Measurements from ENCODE around the gene RAB10.

DNA sequence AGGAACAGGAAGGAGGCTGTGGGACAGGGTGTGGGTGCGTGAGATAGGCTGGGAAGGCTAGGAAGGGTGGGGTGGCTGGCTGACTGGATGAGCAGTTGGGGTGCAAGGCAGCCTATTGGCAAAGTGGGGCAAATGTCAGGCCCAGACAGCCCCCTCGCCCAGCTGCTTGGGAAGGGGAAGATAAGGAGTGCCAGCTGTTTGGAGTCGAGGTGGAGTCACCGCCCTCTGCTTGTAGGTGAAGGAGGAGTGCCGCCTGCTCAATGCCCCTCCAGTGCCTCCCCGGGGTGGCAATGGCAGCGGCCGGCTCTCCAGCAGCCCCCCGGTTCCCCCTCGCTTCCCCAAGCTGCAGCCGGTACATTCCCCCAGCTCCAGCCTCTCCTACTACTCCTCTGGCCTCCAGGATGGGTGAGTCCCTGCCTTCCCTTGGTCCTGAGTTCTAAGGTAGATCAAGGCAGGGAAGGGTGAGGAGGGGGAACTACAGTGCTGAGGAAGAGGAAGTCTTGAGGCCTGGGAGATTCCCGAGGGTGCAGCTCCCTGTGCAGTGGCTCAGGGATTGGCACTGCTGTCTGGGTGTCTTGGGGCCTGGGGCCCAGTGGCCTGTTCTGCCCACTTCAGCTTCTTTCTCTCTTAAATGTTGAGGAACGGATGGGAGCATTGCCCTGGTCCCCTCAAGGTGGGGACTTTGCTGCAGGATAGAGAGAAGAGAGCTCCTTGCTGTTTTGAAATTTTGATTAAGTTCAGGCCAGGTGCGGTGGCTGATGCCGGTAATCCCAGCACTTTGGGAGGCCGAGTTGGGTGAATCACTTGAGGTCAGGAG lies 152.3 kb downstream of the RAB10 start:
- TF ChIP-seq CTCF (conservative IDR thresholded peaks at IDR 0.05; ENCODE audit: low read depth, low read length): no peak
- TF ChIP-seq EZH2 (IDR thresholded peaks at IDR 0.05; ENCODE audit: borderline replicate concordance, low read depth, low read length, poor library complexity, severe bottlenecking): no peak
